ENCODE measurements around the gene SLC9B1. TPM values are rescaled to one million over a fixed set of nuclear protein-coding genes. Genes with fewer than 3 reads are reported as not detected.

The SLC9B1 gene
- total RNA-seq, 2 experiments from 2014 or later = 1.8 to 3.7 TPM

Other genes starting within 250 kb of the SLC9B1 start
- gene UBE2D3, start 192.2 kb downstream of the SLC9B1 start, total RNA-seq = 100 to 1,000 TPM; 472 to 686 TPM
- gene CISD2, start 150.7 kb downstream of the SLC9B1 start, total RNA-seq = 10 to 100 TPM; 33.5 to 35.1 TPM
- 10 to 100 TPM; 30.6 to 31.2 TPM for gene SLC9B2, start 57.1 kb upstream of the SLC9B1 start, total RNA-seq
- 10 to 100 TPM; 12.7 to 14.8 TPM for gene BDH2, start 80.1 kb upstream of the SLC9B1 start, total RNA-seq
- 10 to 100 TPM; 42.4 to 54.0 TPM for gene CENPE, start 178.6 kb upstream of the SLC9B1 start, total RNA-seq

Data from activated CD4-positive, alpha-beta T cell treated with anti-CD3 and anti-CD28 coated beads for 36 hours (primary cell).